Measurements from ENCODE around the gene FMN1.

Gene FMN1

GRCh38 chr15:33091983-33092693 lies 102.4 kb downstream of the FMN1 start:
- POLR2A ChIA-PET (ENCODE audit: low non-redundant PET): no interaction called here
- CTCF ChIA-PET: interaction anchor here (0.9 kb wide), 1 partner anchor 13 kb away, joined by 3 read pairs; no protein-coding TSS in a partner anchor
- H3K27ac ChIP-seq: no peak overlapping the region
- TF ChIP-seq CTCF (conservative IDR thresholded peaks at IDR 0.05; ENCODE audit: low read depth): no peak
- DNase-seq (ENCODE audit: low spot score): no peak

- CTCF ChIA-PET: interaction anchor here (0.7 to 2.2 kb wide), 2 partner anchors 13 to 42 kb away, joined by 5 to 11 read pairs; no protein-coding TSS in a partner anchor
- H3K27ac ChIP-seq: no peak overlapping the region
- no peak for TF ChIP-seq CTCF (conservative IDR thresholded peaks at IDR 0.05; ENCODE audit: low read depth)
- POLR2A ChIA-PET (ENCODE audit: low non-redundant PET): no interaction called here
- DNase-seq (ENCODE audit: low spot score): peak; percentile 52
Observed at GRCh38 chr15:33089878-33090757, 104.4 kb downstream of the FMN1 start.

- no peak for TF ChIP-seq CTCF (conservative IDR thresholded peaks at IDR 0.05; ENCODE audit: low read depth)
- ChIA-PET POLR2A (ENCODE audit: low non-redundant PET) (no interaction called here), CTCF (interaction anchor here (0.7 to 2.2 kb wide), 3 partner anchors 14 to 90 kb away, joined by 3 to 11 read pairs (median 5); no protein-coding TSS in a partner anchor)
- DNase-seq (ENCODE audit: low spot score): no peak
- no peak overlapping the region for H3K27ac ChIP-seq
Observed at GRCh38 chr15:33089165-33089877, 105.2 kb downstream of the FMN1 start.

- ChIA-PET POLR2A (ENCODE audit: low non-redundant PET) (no interaction called here), CTCF (interaction anchor here (0.6 to 2.3 kb wide), 13 partner anchors 11 to 631 kb away, joined by 3 to 15 read pairs (median 4); no protein-coding TSS in a partner anchor)
- DNase-seq (ENCODE audit: low spot score): peak; percentile 44
- peak; percentile 87 for TF ChIP-seq CTCF (conservative IDR thresholded peaks at IDR 0.05; ENCODE audit: low read depth)
- H3K27ac ChIP-seq: no peak overlapping the region
Observed at GRCh38 chr15:33086500-33087121, 107.9 kb downstream of the FMN1 start.

- ChIA-PET POLR2A (ENCODE audit: low non-redundant PET) (no interaction called here), CTCF (interaction anchor here (0.6 to 0.7 kb wide), 2 partner anchors 63 to 408 kb away, joined by 3 read pairs; no protein-coding TSS in a partner anchor)
- no peak for DNase-seq (ENCODE audit: low spot score)
- no peak overlapping the region for H3K27ac ChIP-seq
- TF ChIP-seq CTCF (conservative IDR thresholded peaks at IDR 0.05; ENCODE audit: low read depth): no peak
Observed at GRCh38 chr15:33084661-33085060, 109.9 kb downstream of the FMN1 start.
